Nephron (organoid): ENCODE measurements around the gene KCNN3.

Experiments
- H3K27ac Mint-ChIP-seq, 3 experiments: 2 replicates each; pipeline ENCODE4 v1.8.0; 2020; ENCODE audit warnings: mixed read lengths in 3 of 3, mild to moderate bottlenecking in 2 of 3, moderate library complexity in 1 of 3
- H3K27me3 Mint-ChIP-seq: 2 replicates; pipeline ENCODE4 v1.8.0; 2021; ENCODE audit warnings: low read depth, mild to moderate bottlenecking, moderate library complexity, mixed read lengths
- H3K36me3 Mint-ChIP-seq: 2 replicates; pipeline ENCODE4 v1.8.0; 2020; ENCODE audit warnings: low read depth, mixed read lengths
- H3K4me1 Mint-ChIP-seq: 2 replicates; pipeline ENCODE4 v1.8.0; 2020; ENCODE audit warnings: mixed read lengths
- H3K4me3 Mint-ChIP-seq, 3 experiments: 2 replicates each; pipeline ENCODE4 v1.8.0; 2020; ENCODE audit warnings: mild to moderate bottlenecking in 3 of 3, mixed read lengths in 3 of 3, moderate library complexity in 2 of 3
- H3K9me3 Mint-ChIP-seq: 2 replicates; pipeline ENCODE4 v1.8.0; 2020; ENCODE audit warnings: mixed read lengths
- TF ChIP-seq, protein P1 (sequence below), 3 experiments: fragments of 200-600 bp; sonication (generic); IDR thresholded peaks; one replicate each; pipeline ENCODE4 v1.5.0; 2021; ENCODE audit warnings: antibody characterized with exemption in 3 of 3; ENCODE audit not compliant: unreplicated experiment in 3 of 3

Gene KCNN3

DNA sequence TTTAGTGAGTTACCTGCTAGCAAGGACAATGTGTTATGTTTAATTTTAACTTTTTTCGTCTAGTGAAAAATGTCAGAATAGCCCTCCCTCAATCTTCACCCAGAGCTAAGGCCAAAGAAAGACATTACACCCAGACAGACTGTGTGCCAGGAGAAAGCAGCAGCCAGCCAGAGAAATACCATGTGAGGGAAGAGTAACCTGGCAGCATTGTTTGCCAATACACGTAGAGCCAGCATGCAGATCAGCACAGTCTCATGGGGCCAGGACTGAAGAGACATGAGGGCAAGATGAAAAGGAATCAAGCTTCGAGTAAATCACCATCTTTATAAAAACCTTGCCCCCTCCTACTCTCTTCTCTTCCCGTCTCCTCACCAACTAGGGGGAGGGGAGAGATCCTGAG is 173.6 kb downstream of the KCNN3 start:
- Mint-ChIP-seq H3K27me3 (peaks cover 8% of the 10 kb centered on the region), H3K4me1 (peaks cover 6% of the 10 kb centered on the region), H3K4me3 (no peak overlapping the region), H3K27ac (no peak overlapping the region), H3K9me3 (no peaks in the 10 kb centered on the region), H3K36me3 (no peaks in the 10 kb centered on the region)
- TF ChIP-seq, protein P1, sequence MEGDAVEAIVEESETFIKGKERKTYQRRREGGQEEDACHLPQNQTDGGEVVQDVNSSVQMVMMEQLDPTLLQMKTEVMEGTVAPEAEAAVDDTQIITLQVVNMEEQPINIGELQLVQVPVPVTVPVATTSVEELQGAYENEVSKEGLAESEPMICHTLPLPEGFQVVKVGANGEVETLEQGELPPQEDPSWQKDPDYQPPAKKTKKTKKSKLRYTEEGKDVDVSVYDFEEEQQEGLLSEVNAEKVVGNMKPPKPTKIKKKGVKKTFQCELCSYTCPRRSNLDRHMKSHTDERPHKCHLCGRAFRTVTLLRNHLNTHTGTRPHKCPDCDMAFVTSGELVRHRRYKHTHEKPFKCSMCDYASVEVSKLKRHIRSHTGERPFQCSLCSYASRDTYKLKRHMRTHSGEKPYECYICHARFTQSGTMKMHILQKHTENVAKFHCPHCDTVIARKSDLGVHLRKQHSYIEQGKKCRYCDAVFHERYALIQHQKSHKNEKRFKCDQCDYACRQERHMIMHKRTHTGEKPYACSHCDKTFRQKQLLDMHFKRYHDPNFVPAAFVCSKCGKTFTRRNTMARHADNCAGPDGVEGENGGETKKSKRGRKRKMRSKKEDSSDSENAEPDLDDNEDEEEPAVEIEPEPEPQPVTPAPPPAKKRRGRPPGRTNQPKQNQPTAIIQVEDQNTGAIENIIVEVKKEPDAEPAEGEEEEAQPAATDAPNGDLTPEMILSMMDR (IDR thresholded peaks at IDR 0.05; ENCODE audit: unreplicated experiment in 3 of 3) = no peak

DNA sequence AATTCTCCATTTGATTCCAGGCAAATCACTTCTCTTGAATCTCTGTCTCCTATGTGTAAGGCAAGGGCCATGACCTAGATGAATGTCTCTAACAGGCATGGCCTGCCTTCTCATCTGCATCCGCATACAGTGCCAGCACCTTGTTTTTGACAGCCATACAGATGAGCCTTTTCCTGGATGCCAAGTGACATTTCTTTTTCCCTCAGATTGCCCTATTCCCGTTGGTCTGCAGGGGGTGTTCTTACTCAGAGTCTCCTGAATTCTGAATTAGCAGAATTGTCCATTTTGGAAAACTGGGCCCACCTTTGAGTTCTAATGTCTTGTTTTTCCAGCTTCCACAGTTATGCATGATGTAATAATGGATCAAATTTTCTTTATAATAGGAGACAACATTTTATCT is 174.1 kb downstream of the KCNN3 start:
- Mint-ChIP-seq H3K4me3 (no peak overlapping the region), H3K9me3 (no peaks in the 10 kb centered on the region), H3K4me1 (peaks cover 6% of the 10 kb centered on the region), H3K27me3 (peaks cover 8% of the 10 kb centered on the region), H3K36me3 (no peaks in the 10 kb centered on the region), H3K27ac (no peak overlapping the region)
- TF ChIP-seq, protein P1 (IDR thresholded peaks at IDR 0.05; ENCODE audit: unreplicated experiment in 3 of 3) = peak in 2 of 3 experiments; percentile 17 to 30

DNA sequence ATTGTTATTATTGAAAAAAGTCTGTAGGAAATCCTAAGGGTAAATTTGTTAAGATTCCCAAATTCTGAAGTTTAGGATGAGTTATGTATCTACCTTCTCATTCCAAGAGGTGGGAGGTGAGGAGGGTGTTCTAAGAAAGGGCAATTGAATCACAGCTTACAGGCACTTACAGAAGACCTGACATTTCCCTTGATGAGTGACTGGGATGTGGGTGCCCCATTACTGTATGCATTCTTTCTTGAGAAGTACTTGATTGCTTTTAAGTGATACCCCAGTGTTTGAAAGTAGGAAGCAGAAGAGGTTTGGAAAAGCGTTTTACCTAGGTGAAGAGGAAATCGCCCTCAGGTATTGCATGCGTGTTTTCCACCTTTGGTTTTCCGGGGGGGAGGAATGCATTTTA is 175.1 kb downstream of the KCNN3 start:
- TF ChIP-seq, protein P1 (IDR thresholded peaks at IDR 0.05; ENCODE audit: unreplicated experiment in 3 of 3) = no peak
- H3K4me3 Mint-ChIP-seq = no peak overlapping the region
- H3K36me3 Mint-ChIP-seq = no peaks in the 10 kb centered on the region
- no peaks in the 10 kb centered on the region for H3K9me3 Mint-ChIP-seq
- H3K27me3 Mint-ChIP-seq = peaks cover 8% of the 10 kb centered on the region
- no peak overlapping the region for H3K27ac Mint-ChIP-seq
- H3K4me1 Mint-ChIP-seq = peaks cover 6% of the 10 kb centered on the region

DNA sequence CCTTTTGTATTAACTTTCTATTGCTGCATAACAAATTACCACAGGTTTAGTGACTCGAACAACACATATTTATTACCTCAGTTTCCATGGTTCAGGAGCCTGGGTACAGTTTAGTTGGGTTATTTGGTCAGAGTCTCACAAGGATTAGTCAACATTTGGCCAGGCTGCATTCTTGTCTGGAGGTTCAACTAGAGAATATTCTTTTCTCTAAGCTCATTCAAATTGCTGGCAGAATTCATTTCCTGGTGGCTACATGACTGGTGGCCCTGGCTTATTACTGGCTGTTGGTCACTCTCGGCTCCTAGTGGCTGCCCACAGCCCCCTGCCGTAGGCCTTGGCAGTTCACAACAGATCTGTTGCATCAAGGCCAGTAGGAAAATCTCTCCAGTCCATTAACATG is 181.0 kb downstream of the KCNN3 start:
- TF ChIP-seq, protein P1 (IDR thresholded peaks at IDR 0.05; ENCODE audit: unreplicated experiment in 3 of 3) = no peak
- H3K4me1 Mint-ChIP-seq = no peaks in the 10 kb centered on the region
- H3K4me3 Mint-ChIP-seq = no peak overlapping the region
- H3K27ac Mint-ChIP-seq = no peak overlapping the region
- H3K9me3 Mint-ChIP-seq = no peaks in the 10 kb centered on the region
- H3K36me3 Mint-ChIP-seq = no peaks in the 10 kb centered on the region
- peaks cover 23% of the 10 kb centered on the region for H3K27me3 Mint-ChIP-seq

DNA sequence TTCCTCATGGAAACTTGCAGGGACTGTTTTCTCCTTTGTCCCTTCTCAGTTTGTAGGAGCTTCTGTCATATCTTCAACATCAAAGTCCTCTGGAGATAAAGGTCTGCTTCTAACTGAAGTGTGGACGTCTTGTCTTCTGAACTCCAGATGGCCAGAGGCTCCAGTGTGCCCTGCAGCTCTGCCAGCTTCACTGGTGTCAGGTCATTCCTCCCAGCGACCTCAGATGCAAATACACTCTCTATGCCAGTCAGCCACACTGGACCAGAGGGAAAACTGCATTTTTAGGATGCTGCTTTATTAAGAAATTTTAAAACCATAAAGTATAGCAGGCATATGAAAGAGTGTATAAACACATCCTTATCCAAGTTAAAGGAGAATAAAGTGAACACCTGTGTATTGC is 183.6 kb downstream of the KCNN3 start:
- Mint-ChIP-seq H3K36me3 (no peaks in the 10 kb centered on the region), H3K4me3 (no peak overlapping the region), H3K27me3 (peaks cover 20% of the 10 kb centered on the region), H3K9me3 (no peaks in the 10 kb centered on the region), H3K27ac (no peak overlapping the region), H3K4me1 (no peaks in the 10 kb centered on the region)
- TF ChIP-seq, protein P1 (IDR thresholded peaks at IDR 0.05; ENCODE audit: unreplicated experiment in 3 of 3) = no peak

DNA sequence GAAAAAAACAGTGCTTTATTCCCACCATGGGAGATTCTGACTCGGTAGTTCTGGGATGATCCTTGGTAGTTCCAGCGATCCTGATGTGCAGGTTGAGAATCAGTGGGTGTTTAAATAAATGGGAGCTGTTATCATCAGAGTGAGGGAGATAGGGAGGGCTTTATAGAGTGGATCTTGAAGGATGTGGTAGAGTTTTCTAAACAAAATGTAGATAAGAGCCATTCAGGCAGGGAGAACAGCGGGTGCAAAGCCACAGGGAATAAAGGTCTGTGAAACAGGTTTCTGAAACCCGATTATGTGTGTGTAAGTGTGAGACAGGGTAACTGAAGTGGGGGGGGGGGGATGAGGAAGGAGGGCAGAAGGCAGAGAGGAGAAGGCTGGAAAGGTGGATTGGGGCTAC is 186.3 kb downstream of the KCNN3 start:
- TF ChIP-seq, protein P1 (IDR thresholded peaks at IDR 0.05; ENCODE audit: unreplicated experiment in 3 of 3) = no peak
- Mint-ChIP-seq H3K4me1 (no peaks in the 10 kb centered on the region), H3K36me3 (no peaks in the 10 kb centered on the region), H3K27me3 (peaks cover 20% of the 10 kb centered on the region), H3K9me3 (peaks cover 7% of the 10 kb centered on the region), H3K27ac (no peak overlapping the region), H3K4me3 (no peak overlapping the region)
